ENCODE measurements around the gene INHBB.

DNA sequence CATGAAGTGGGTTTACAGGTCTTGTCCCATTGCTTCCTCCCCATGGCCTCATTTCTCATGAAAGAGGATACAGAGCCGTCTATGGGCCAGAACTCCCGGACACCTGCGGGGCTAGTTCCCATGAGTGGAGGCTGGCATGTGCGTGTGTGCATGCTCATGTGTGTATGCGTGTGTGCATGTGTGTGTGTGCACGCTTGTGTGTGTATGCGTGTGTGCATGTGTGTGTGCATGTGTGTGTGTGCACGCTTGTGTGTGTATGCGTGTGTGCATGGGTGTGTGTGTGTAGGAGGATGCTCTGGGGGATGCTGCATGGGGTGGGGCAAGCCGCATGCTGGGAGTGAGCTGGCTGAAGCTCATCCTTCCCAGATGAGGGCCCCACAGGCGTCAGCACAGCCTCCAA, 20.8 kb downstream of the INHBB start:
- no peak for TF ChIP-seq CTCF (IDR thresholded peaks at IDR 0.05; ENCODE audit: low read length)
- no peak for TF ChIP-seq EZH2 (optimal IDR thresholded peaks at IDR 0.05; ENCODE audit: low read depth, low read length)
- no peak for TF ChIP-seq EZH2phosphoT487 (IDR thresholded peaks at IDR 0.05; ENCODE audit: low read length)
